Coronary artery (tissue), 2 donors: ENCODE data around the gene FERMT3.

ENCODE experiments used
- DNase-seq: peaks from one replicate; pipeline ENCODE4 v3.0.0-alpha.2; 2017; ENCODE audit warnings: low spot score
- H3K27ac ChIP-seq, 2 donors: fragments of 200-600 bp; sonication (generic); one replicate each; pipeline ENCODE4 v1.5.1; 2016 to 2019
- H3K4me3 ChIP-seq: fragments of 200-600 bp; sonication (generic); 2 replicates; pipeline ENCODE4 v1.5.1; 2016; ENCODE audit warnings: mild to moderate bottlenecking, moderate library complexity
- CTCF ChIP-seq: fragments of 200-600 bp; sonication (generic); IDR thresholded peaks from one replicate; pipeline ENCODE4 v1.5.1; 2019; ENCODE audit warnings: antibody characterized with exemption

Gene FERMT3

GRCh38 chr11:64256300-64256699, 49.8 kb downstream of the FERMT3 start:
- Histone ChIP-seq H3K4me3 (no peak overlapping the region), H3K27ac (no peak overlapping the region)
- DNase-seq, result no peak
- no peak for TF ChIP-seq CTCF

GRCh38 chr11:64258356-64258755, 51.8 kb downstream of the FERMT3 start:
- no peak for TF ChIP-seq CTCF
- DNase-seq, result no peak

GRCh38 chr11:64258946-64259532, 52.5 kb downstream of the FERMT3 start:
- no peak for TF ChIP-seq CTCF
- Histone ChIP-seq H3K4me3 (no peak overlapping the region), H3K27ac (no peak overlapping the region)
- no peak for DNase-seq

More at GRCh38 chr11:64258356-64258755, 51.8 kb downstream of the FERMT3 start:
- Histone ChIP-seq H3K27ac (no peak overlapping the region), H3K4me3 (no peak overlapping the region)

GRCh38 chr11:64259533-64260067, 53.1 kb downstream of the FERMT3 start:
- H3K27ac ChIP-seq, result no peak overlapping the region
- no peak for TF ChIP-seq CTCF
- DNase-seq, result no peak
- no peak overlapping the region for H3K4me3 ChIP-seq

GRCh38 chr11:64260147-64260708, 53.7 kb downstream of the FERMT3 start:
- no peak for DNase-seq
- TF ChIP-seq CTCF, result no peak
- Histone ChIP-seq H3K27ac (no peak overlapping the region), H3K4me3 (no peak overlapping the region)

- DNase-seq, result no peak
These were observed 55.1 kb downstream of the FERMT3 start for GRCh38 chr11:64261556-64262080.

More at GRCh38 chr11:64261556-64262080, 55.1 kb downstream of the FERMT3 start:
- Histone ChIP-seq H3K4me3 (no peak overlapping the region), H3K27ac (no peak overlapping the region)
- TF ChIP-seq CTCF, result no peak
